GM18508 (cell line): ENCODE data around the gene C1QTNF12.

ENCODE experiments used
- ATAC-seq: cut with Tn5 transposase; IDR thresholded peaks from one replicate; pipeline ENCODE4 v1.9.1; 2021; ENCODE audit warnings: moderate number of reproducible peaks; ENCODE audit not compliant: insufficient read depth, unreplicated experiment

The C1QTNF12 gene

DNA sequence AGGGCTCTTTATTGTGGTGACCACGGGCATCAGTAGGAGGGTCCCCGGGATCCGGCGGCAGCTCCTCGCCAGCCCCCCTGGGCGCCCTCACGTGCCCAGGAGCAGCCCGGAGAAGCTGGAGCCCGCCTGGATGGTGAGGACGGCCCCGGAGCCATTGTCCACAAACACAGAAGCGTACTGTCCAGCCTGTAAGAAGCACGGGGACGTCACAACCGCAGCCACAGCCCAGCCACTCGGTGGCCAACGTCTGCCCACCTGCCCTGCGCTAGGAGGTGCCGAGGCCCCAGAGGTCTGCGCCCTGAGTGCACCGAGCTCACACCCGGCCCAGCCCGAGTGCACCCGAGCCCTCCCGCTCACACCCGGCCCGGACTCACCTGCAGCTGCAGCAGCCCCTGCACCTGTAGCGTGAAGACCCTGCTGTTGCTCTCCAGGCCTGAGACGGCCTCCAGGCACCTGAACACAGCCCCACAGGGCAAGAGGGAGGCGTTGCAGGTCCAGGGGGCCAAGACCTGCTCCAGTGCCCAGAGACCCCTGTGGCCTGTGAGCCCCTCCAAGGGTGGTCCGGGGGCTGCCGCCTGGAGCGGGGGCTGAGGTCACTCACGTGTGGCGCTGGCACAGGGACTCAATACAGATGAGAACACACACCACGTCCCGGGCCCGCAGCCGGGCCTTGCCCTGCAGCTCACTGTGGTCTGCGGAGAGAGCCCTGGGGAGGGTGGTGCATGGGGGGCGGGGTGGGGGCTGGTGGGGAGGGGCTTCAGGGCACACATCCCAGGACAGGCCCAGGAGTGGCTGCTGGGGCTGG lies 3.9 kb downstream of the C1QTNF12 start:
- no peak for ATAC-seq

DNA sequence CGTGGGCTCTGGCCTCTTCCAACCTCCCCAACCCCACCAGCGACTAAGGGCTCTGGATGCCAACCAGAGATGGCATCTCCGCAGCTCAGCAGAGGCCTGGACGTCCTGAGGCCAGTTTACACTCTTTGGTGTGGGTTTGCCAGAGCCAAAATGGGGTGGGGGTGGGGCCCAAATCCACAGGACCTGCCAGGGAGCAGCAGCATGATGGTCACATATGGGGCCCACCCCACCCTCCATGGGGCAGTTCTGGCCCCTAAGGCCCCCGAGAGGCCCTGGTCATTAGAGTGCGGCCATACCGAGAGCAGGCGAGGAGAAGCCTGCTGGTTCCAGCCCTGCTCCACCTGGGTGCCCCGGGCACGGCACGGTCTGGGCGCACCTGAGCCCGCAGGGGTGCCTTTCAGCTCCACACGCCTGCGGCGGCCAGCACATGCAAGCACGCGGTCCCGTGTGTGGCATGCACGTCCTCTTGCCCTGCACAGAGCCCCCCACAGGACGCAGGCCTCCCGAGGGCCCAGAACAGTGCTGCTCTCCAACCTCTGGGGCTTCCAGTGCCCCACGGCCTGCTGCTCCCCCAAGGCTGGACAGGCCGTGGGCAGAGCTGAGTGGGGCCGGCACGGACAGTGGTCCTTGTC lies 4.8 kb downstream of the C1QTNF12 start:
- ATAC-seq: no peak

- no peak for ATAC-seq
Measured at GRCh38 chr1:1240822-1241587, 5.5 kb downstream of the C1QTNF12 start.

GRCh38 chr1:1240348-1240732 lies 6.2 kb downstream of the C1QTNF12 start:
- ATAC-seq: no peak

- no peak for ATAC-seq
Measured at GRCh38 chr1:1239614-1240347, 6.7 kb downstream of the C1QTNF12 start.

DNA sequence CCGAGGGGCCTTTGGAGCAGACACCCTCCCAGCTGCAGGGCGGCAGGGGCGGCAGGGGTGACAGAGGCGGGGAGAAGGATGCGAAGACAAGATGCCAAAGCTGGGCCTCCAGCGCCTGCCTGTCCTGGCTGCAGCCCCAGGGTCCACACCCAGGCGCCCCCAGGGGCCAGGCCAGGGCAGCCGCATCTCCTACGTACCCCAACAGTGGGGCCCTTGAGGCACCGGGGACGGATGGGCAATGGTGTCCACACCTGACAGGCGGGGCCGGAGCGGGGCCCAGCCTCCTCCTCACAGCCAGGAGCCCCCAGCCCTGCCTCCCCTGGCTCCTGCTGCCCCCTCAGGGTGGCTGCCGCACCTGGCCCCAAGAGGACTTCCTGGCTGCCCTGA lies 7.3 kb downstream of the C1QTNF12 start:
- ATAC-seq: no peak

DNA sequence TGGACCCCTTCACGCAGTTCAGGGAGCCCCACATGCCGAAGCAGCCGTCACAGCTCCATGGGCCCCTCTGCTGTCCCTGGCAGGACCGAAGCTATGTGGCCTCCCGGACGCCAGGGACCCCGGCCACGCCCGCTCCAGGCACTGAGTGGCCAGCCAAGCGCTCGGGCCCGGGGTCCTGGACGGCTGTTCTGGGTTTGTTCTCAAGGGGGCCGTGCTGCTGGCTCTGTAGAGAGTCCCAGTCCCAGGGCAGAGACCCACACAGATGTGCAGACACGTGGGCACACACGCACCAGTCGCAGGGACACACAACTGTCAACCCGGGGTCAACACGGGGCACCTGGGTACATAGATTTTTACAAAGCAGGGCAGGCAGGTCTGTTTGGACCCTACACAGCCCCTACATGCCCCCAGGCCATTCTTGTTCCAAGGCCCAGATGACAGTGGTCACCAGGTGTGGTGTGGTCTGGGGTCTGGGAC lies 7.8 kb downstream of the C1QTNF12 start:
- no peak for ATAC-seq

DNA sequence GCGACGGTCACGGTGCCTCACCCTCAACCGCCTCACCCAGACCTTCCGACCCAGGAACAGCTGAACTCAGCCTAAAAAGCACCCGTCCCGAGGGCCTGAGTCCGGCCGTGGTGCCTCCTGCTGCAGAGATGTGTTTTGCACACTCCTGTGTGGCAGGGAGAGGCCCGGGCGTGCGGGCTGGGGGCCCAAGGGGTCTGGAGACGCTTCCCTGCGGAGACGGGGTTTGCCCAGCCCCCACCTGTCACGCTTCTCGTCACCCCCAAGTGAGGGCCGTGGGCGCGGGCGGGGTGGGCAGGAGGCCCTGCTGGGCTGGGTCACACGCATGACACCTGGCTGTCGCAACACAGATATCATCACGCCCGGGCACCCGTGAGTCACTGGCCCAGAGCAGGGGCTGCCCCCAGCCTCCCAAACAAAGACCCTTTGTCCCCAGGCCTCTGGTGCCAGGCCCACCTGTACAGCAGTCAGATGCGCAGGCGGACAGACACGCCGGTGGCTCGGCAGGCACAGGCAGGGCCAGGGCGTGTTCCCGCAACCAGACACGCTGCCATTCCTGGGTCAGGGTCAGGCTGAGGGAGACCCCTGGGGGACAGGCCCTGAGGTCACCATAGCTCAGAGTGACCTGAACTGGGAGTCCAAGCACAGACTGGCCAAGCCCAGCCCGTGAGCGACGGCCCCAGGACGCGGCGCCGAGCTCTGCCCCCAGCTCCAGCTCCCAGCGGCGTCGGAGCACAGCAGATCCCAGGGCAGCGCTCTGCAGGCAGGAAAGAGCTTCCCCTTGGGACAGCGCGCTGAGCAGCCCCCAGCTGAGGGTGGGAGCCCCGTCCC lies 8.4 kb downstream of the C1QTNF12 start:
- ATAC-seq: no peak

- no peak for ATAC-seq
Measured at GRCh38 chr1:1236945-1237873, 9.3 kb downstream of the C1QTNF12 start.

DNA sequence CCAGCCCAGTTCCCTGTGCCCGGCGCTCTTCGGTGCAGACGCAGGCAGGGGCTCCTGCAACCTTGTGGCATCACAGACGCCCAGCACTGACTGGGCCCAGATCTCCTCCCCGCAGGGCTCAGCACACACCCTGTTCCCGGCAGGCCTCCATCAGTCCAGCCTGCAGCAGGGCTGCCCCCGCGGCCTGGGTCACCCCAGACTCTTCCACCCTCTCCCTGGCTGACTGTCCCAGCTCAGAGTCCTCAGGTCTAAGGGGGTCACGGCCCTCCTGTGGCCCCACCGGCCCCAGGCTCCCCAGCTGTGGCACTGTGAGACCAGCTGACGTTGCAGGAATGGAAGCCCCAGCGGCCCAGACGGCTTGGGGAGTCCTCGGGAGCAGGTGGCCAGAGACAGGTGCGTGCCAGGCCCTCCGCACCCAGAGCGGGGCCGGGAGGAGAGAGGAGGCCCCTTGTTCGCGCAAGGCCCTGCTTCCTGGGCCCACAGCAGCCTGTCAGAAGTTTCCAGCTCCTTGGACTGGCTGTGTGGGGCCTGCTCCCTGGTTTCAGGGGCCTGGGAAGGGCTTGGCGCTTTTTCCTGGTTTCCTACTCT lies 10.3 kb downstream of the C1QTNF12 start:
- ATAC-seq: no peak

- ATAC-seq: no peak
Measured at GRCh38 chr1:1235016-1235744, 11.3 kb downstream of the C1QTNF12 start.

- no peak for ATAC-seq
Measured at GRCh38 chr1:1234180-1234808, 12.2 kb downstream of the C1QTNF12 start.

DNA sequence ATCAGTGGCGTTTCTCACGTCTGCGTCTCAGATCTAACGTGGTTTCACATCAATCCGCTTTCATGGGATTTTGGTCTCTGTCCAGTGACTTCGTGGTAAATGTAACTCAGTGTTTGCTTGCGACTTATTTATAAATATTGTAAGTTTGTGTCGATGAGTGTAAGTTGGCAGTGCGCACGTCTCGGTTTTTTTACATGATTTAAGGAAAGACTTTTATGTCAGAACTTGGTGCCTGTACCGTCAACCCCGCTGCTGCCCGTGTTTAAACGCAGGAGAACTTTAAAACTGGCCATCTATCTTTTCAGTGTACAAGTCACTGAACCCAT lies 13.0 kb downstream of the C1QTNF12 start:
- no peak for ATAC-seq

DNA sequence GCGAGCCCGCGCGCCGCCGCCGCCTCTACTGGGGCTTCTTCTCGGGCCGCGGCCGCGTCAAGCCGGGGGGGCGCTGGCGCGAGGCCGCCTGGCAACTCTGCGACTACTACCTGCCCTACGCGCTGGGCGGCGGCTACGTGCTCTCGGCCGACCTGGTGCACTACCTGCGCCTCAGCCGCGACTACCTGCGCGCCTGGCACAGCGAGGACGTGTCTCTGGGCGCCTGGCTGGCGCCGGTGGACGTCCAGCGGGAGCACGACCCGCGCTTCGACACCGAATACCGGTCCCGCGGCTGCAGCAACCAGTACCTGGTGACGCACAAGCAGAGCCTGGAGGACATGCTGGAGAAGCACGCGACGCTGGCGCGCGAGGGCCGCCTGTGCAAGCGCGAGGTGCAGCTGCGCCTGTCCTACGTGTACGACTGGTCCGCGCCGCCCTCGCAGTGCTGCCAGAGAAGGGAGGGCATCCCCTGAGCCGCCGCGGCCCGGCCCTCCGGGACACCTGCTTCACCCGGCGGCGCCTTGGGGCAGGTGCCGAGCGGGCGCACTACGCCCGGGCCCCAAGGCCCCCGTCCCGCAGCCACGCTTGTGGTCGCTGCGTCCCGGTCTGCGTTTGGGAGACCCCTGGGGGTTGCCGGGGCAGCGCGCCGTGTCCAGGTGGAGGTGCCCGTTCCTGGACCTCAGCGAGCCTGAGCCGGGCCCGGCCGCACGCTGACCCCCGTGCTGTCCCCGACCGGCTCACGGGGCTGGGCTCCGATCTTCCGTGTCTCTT lies 13.5 kb downstream of the C1QTNF12 start:
- no peak for ATAC-seq

DNA sequence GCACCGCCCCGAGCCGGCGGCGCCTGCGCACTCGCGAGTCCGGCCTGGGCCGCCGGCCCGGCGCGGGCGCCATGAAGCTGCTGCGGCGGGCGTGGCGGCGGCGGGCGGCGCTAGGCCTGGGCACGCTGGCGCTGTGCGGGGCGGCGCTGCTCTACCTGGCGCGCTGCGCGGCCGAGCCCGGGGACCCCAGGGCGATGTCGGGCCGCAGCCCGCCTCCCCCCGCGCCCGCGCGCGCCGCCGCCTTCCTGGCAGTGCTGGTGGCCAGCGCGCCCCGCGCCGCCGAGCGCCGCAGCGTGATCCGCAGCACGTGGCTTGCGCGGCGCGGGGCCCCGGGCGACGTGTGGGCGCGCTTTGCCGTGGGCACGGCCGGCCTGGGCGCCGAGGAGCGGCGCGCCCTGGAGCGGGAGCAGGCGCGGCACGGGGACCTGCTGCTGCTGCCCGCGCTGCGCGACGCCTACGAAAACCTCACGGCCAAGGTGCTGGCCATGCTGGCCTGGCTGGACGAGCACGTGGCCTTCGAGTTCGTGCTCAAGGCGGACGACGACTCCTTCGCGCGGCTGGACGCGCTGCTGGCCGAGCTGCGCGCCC lies 14.2 kb downstream of the C1QTNF12 start, which contains the start of gene B3GALT6:
B3GALT6 (plus strand) TSS at position 30 of the 588 bp plus-strand sequence; CDS start at position 72, 42 bp downstream.
- ATAC-seq: no peak
